IPS-18c (cell line): ENCODE results near the gene EFEMP1.

Experiments
- H3K4me3 ChIP-seq: 2 replicates; pipeline ENCODE4 v1.7.0; 2013; ENCODE audit warnings: low read depth, mild to moderate bottlenecking, low read length, moderate library complexity; ENCODE audit not compliant: insufficient read depth
- H3K9me3 ChIP-seq: one replicate; pipeline ENCODE4 v1.6.1; 2013; ENCODE audit warnings: mild to moderate bottlenecking, low read length, moderate library complexity; ENCODE audit not compliant: control insufficient read depth, insufficient read depth

Gene EFEMP1

DNA sequence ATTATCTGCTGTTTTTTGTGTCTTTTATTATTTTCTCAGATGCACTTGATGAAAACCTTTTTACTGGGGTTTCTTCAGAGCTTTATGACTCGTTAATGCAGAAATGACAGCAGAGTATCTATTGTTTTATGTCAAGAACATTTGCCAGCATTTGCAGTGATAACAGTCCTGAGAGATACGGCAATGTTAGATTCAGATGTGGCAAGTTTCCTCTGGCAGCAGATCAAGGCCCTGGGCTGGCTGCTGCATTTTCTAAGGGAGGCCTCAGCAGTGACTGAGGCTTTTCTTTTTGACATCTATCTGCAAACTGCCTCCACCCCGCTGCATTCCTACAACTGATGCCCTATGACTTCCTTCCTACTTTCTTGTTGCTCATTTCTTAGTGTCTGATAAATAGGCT lies 40.2 kb downstream of the EFEMP1 start:
- Histone ChIP-seq H3K9me3 (no peaks in the 10 kb centered on the region), H3K4me3 (no peak overlapping the region)

DNA sequence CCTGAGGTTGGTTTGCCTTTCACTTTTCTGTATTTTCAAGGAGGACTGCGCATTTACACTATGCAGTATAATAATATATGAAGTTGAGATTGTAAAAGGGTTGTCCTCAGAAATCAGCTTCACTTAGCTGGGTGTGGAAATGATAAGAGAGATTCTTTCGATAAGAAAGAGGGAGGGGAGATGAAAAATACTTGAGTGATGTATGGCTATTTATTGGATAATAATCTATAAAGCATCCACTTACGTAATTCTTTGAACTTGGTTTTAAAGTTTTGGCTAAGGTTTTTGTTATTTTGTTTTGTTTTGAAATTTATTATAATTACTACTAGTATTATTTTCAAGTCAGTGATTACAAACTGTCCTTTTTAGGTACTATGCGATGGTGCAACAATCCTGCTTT lies 40.6 kb downstream of the EFEMP1 start:
- Histone ChIP-seq H3K9me3 (no peaks in the 10 kb centered on the region), H3K4me3 (no peak overlapping the region)

DNA sequence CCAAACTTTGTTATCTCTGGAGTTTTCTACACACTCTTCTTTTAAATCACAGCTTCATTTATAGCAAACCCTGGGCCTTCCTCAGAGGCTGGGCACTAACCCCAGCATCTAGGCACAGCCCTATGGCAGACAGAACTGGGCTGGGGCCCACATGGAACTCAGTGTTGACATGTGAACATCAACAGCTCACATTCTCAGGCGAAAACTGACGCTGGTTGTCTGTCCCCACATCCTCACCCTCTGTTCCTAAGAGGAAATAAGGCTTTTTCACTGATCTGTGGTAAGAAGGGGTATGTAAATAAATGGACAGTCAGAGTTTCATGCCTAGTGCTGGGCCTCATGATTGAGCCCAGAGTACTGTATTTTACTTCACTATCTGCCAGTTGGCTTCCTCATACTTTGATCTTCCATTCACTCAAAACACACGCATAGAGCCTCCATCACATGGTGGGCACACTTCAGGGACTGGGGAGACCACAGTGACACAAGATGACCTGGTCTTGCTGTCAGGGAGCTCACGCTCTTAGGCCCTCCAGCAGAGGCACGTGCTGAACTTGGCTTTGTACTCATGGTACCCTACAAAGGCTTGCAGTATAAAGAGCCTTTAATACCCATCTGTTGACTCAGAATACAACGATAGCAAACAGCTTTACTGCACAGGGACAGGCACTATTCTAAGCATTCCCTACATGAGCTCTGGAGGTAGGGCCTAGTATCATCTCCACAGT lies 43.0 kb downstream of the EFEMP1 start:
- H3K4me3 ChIP-seq = no peak overlapping the region
- peaks cover 4% of the 10 kb centered on the region for H3K9me3 ChIP-seq

DNA sequence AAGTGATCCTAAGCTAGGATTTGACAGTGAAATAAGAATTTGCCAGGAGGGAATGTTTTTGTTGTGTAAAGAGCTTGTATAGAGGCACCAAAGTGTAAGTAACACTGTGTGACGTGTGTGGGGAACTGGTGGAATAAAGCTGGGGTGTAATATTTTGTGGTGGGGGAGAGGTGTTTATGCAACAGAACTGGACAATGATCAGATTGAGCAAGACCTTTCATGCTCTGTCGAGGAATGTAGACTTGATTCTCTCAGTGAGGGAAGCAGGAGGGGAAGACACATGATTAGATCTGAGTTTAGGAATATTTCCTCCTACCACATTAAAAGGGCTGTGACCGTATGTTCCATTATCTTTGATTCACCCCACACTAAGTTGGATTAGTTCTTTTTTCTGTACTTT lies 43.6 kb downstream of the EFEMP1 start:
- no peak overlapping the region for H3K4me3 ChIP-seq

DNA sequence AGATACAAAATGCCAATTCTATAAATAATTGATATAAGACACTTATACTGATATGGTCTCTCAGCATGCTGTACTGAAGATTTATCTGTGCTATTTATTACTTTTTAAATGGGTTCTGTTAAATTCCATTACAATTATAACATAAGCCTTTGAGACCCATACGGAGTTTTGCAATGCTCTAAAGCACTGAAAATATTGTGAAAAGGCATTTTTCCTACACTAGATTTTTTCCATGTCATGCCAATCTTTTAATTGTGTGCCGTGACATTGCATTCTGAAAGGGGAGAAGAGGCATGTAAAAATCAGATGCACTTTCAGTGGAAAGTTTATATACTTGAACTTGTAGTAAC lies 46.5 kb downstream of the EFEMP1 start:
- no peak overlapping the region for H3K4me3 ChIP-seq
- peaks cover 4% of the 10 kb centered on the region for H3K9me3 ChIP-seq

More for the DNA sequence above, 43.6 kb downstream of the EFEMP1 start:
- peaks cover 4% of the 10 kb centered on the region for H3K9me3 ChIP-seq

DNA sequence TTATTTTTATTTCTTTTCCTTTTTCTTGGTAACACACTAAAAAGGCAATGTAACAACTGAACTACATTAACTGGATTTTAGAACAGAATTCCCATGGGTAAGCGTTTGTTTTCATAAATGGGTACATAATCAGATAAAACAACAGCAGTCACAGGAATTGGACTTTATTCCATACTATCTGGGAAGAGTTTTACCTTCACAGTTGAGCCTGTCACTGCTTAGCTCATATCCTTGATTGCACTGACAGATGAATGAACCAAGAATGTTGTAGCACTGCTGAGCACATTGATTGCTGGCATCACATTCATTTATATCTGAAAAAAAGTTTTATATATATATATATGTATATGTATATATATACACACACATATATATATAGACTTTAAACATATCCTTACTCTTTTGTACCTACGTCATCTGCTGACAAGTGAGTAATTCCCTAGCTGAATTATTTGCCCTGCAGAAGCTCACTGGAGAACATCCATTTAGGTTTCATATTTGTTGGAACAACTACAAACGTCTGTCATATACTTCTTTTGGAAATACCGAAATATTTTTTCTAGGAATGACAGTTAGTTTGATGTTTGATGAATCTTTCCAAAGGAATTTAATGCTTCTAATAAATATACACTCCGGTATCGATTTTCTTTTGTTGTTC lies 47.0 kb downstream of the EFEMP1 start:
- H3K9me3 ChIP-seq = peaks cover 4% of the 10 kb centered on the region
- no peak overlapping the region for H3K4me3 ChIP-seq

DNA sequence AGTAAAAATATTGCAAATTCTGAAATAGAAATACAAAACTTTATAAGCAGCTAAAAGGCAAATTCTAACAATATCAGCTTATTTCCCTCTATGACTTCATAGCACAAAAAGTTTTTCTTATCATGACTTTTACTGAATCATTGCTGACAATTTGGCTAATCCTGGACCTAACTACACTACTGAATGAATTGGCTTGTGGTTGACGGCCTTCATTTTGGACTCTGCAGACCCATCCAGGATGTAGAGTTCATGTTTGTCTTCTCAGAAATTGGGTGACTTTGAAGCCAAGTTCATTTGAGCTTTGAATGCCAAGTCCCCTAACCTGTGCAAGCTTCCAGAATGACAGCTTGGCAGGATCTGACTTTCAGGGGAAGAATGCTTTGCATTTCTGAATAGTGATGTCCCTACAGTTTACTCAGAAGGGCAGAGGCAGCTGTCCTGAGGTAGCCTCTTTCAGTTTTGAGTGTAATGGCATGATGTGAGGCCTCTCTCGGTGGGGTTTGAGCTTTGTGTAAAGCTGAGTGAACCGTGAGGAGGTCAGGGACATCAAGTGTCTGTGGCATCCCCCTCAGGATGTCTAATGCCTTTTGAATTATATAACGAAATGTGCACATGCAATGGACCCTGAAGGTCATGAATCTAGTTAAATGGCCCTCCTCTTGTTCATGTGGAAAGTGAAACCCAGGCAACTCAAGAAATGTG lies 48.0 kb downstream of the EFEMP1 start:
- no peak overlapping the region for H3K4me3 ChIP-seq
- H3K9me3 ChIP-seq = peaks cover 4% of the 10 kb centered on the region

DNA sequence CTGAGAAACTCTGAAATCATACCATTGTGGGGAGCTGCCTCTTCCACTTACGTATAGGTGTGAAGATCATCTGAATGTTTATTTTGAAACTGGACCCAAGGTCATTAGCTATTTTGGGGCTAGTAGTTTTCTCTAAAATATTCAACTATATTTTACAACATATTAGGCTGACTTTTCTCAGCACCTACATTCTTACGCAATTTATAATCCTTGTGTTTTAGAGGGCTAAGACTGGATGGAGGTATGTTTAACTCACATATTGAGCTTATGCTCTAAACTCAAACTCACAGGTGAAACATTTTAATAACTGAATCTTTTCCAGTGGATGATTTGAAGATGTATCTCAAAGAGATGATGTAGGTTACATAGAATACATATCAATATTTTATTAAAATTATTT lies 49.2 kb downstream of the EFEMP1 start:
- Histone ChIP-seq H3K4me3 (no peak overlapping the region), H3K9me3 (peaks cover 4% of the 10 kb centered on the region)

DNA sequence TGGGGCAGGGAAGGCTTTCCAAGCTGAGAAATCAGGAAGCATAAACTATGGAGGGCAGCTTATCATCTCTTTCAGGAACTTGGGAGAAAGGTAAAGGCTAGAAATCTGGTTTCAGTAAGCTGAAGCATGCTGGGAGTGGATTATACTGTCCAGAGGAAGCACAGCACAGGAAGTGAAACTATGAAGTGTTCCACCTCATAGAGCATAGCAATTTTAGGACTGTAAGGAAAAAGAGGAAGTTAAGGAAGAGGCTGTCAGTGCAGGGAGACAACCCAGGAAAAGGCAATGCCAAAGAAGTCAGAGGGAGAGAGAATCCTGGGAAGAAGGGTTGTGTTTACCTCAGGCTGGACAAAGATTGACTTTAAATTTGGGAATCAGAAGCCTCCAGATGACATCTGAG lies 51.9 kb downstream of the EFEMP1 start:
- Histone ChIP-seq H3K9me3 (peaks cover 4% of the 10 kb centered on the region), H3K4me3 (no peak overlapping the region)

DNA sequence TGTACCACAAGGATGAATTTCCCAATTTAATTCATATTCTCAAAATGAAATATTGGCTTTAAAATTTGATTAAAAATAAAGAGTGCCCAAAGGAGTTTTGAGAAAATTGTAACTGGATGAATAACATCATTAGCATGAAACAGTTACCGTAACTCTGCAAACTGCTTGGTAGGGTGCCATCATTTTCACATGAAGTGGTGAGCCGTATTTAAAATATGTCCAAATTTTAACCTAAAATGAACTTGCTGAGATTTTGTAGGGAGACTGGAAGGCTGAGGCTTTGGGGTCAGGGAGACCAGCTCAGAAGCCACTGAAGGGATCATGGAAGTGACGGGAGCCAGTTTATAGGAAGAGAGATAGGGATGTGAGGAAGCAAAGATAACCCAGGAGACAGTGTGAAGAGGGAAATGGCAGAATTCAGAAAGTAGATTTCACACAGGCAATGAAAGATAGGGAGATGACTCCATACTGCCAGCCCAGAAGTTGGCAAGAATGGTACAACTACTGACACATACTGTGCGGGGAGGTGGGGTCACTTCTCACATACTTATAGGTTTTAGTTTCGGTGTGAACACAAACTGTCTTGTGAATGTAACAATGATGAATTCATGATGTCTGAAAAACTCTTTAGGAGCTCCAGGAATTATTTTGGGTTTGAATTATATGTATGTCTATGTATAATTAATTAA lies 53.8 kb downstream of the EFEMP1 start:
- H3K4me3 ChIP-seq = no peak overlapping the region
- no peaks in the 10 kb centered on the region for H3K9me3 ChIP-seq

DNA sequence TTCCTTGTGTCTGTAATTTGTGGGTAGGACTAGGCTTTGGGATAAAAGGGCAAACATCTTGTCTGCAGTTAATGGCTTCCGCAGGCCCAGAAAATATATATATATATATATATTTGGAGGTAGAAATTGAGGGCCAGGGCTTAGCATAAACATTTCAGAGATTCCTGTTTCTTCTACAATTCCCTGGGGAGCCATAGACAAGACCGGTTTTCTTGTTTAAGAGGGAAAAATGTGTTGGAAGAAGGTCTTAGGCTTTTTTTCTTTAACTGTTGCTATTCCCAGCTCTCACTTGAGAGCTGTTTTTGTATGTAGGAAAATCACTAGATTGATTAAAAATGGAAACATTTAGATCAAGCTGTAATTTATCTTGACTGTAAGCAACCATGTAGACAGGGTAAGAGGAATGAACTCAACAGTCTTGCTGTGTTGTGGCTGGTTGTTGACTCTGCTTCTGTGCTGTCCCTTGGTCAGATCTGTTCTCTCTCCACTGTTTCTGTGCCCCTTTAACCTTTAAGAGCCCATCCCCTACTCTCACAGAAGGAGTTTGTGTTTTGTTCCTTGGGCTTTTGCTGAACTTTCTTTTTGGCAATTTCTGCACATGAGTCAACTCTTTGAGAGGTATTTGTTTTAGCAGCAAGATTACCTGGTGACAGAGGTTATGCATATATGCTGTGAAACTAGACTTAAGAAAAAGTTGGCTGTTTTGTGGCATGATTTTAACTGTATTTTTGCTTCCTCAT lies 58.3 kb downstream of the EFEMP1 start:
- Histone ChIP-seq H3K4me3 (no peak overlapping the region), H3K9me3 (no peaks in the 10 kb centered on the region)

DNA sequence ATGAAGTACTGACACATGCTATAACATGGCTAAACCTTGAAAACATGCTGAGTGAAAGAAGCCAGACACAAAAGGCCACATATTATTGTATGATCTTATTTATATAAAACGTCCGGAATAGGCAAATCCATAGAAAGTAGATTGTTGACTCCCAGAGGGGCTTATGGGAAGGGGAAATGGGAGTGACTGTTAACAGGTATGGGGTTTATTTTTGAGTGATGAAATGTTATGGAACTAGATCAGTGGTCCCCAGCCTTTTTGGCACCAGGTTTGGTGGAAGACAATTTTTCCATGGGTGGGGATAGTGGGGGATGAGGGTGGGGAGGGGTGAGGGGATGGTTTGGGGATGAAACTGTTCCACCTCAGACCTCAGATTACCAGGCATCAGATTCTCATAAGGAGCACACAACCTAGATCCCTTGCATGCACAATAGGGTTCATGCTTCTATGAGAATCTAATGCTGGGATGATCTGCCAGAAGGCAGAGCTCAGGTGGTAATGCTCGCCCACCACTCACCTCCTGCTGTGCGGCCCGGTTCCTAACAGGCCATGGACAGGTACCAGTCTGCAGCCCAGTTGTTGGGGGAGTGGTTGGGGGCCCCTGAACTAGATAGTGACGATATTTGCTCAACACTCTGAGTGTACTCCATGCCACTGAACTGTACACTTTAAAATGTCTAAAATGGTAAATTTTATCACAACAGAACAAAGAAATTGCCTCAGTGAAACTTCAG lies 59.1 kb downstream of the EFEMP1 start:
- no peaks in the 10 kb centered on the region for H3K9me3 ChIP-seq

DNA sequence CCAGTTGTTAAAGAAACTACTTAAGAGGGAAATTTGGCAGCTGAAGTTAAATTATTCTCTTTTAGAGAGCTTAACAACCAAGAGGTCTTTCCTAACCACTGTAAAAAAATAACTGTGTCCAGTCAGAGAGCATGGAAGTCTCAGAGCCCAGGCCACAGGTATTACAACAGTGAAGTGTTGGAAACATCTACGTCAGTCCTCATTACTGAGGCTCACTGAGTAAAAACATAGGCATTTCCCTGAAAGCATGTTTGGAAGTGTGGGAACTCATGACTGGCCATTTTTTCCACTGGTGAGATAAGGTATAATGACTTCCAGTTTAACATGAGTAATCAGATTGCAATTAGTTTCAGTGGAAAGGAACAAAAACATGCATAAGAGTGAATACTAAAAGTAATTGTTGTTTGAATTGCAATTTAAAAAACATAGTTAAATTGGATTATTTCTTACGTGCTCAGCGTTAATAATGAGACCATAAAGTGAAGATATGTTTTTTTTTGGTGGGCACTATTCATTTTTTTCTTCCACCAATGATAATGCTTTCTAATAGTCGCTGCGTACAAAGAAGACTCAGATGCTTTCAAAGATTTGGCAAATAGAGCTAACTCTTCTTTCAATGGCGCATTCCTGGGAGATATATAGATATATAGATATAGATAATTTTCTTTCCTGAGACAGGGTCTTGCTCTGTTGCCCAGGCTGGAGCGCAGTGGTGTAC lies 60.8 kb downstream of the EFEMP1 start:
- H3K9me3 ChIP-seq = no peaks in the 10 kb centered on the region
- no peak overlapping the region for H3K4me3 ChIP-seq

More for the DNA sequence above, 59.1 kb downstream of the EFEMP1 start:
- H3K4me3 ChIP-seq = no peak overlapping the region

DNA sequence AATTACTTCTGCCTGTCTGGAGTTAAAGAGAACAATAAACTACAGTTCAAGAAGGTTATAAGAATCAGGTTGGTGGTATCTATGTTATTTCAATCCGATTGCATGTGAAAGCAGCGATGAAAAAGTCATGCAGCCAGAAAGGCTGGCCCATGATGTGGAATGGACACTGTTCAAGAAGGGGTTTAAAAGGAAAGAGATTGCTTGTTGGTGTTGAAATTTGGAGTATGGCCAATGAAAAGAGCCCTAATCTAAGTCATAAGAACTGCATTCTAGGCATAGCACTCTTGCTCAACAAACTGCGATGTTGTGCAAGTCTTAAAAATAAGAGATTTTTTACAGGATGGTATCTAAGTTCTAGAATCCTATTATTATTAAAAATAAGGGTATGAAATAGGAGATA lies 61.3 kb downstream of the EFEMP1 start:
- H3K4me3 ChIP-seq = no peak overlapping the region
- H3K9me3 ChIP-seq = no peaks in the 10 kb centered on the region

DNA sequence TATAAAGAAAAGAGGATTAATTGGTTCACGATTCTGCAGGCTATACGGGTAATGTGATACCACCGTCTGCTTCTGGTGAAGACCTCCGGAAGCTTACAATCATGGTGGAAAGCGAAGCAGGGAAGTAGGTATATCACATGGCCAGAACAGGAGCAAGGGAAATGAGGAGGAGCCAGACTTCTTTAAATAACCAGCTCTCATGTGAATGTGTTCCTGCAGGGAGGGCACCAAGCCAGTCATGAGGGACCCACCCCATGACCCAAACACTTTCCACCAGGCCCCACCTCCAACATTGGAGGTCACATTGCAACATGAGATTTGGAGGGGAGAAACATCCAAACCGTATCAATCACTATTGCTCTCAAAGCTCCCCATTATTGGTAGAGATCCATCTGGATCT lies 61.8 kb downstream of the EFEMP1 start:
- H3K4me3 ChIP-seq = no peak overlapping the region
- H3K9me3 ChIP-seq = no peaks in the 10 kb centered on the region

DNA sequence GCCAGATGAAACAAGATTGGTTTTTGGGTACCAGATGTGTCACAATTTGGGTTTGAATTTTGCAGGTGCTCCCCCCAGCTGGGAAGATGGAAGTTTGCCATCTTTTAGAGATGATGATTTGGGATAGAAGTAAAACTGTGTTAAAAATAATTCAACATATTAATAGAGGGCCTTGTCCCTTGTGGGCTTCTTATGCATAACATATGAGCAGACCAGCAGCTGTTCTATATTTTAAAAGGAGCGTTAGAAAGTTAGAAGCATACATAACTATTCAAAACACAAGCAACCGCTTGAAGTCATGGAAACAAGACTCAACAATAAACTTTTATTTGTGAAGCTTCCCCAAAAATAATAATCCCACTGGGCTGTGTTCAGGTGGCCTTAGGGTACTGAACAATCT lies 62.8 kb downstream of the EFEMP1 start:
- Histone ChIP-seq H3K4me3 (no peak overlapping the region), H3K9me3 (no peaks in the 10 kb centered on the region)
